Diencephalon (tissue), 1 donor: ENCODE data around the gene CNTNAP4. TPM values are rescaled to one million over a fixed set of nuclear protein-coding genes. Genes with fewer than 3 reads are reported as not detected.

Source experiments
- small RNA-seq: library from RNA; depleted of rRNA; stranded (forward); fragments of <200 nt; gene quantifications from one replicate; pipeline ENCODE3, GENCODE V24; 2014
- total RNA-seq: library from RNA; depleted of rRNA; stranded (reverse); fragments of >200 nt; gene quantifications from one replicate; pipeline ENCODE4 v1.2.3, GENCODE V29; 2014

The CNTNAP4 gene
- 79.4 TPM for total RNA-seq

GRCh38 chr16:76276745-76277438, at the start of gene CNTNAP4:
Gene CNTNAP4, plus strand, starts transcription at chr16:76277401. Its CDS starts 262 bp downstream, at chr16:76277663.

Small RNA genes within 50 kb of the gene (small RNA-seq; reads per million reads assigned to genes)
- not detected for gene RF00133
- gene RN7SKP233 = not detected
